ENCODE measurements around the gene IGSF21.

Gene IGSF21

DNA sequence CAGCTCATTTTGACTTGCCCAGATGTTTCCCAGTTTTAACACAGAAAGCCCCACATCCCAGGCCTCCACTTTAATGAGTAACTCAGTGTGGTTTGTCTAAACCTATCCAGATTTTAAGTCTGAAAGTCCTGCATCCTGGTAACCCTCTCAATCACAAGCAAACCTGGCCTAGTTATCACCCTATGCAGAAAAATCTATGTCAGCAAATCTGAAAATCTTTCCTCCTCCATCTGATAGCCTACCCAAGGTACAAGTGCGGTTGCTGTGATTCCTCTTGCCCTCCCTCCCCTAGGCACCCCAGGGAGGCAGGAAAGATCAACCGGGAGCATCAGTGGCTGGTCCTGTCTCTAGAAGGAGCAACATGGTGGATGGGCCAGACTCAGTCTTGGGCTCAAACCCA lies 163.7 kb downstream of the IGSF21 start:
- H3K4me1 ChIP-seq (ENCODE audit: low read length) = no peaks in the 10 kb centered on the region
- H3K27ac ChIP-seq (ENCODE audit: low read length) = no peak overlapping the region
- no peaks in the 10 kb centered on the region for H3K9me3 ChIP-seq (ENCODE audit: insufficient read depth, low read length)
- TF ChIP-seq EZH2phosphoT487 (IDR thresholded peaks at IDR 0.05; ENCODE audit: low read depth) = no peak
- TF ChIP-seq, protein P1, sequence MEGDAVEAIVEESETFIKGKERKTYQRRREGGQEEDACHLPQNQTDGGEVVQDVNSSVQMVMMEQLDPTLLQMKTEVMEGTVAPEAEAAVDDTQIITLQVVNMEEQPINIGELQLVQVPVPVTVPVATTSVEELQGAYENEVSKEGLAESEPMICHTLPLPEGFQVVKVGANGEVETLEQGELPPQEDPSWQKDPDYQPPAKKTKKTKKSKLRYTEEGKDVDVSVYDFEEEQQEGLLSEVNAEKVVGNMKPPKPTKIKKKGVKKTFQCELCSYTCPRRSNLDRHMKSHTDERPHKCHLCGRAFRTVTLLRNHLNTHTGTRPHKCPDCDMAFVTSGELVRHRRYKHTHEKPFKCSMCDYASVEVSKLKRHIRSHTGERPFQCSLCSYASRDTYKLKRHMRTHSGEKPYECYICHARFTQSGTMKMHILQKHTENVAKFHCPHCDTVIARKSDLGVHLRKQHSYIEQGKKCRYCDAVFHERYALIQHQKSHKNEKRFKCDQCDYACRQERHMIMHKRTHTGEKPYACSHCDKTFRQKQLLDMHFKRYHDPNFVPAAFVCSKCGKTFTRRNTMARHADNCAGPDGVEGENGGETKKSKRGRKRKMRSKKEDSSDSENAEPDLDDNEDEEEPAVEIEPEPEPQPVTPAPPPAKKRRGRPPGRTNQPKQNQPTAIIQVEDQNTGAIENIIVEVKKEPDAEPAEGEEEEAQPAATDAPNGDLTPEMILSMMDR (IDR thresholded peaks at IDR 0.05; ENCODE audit: low read depth, low read length) = no peak
- H3K9ac ChIP-seq (ENCODE audit: low read length) = no peak overlapping the region
- H3K27me3 ChIP-seq (ENCODE audit: low read depth, low read length) = no peaks in the 10 kb centered on the region
- no peaks in the 10 kb centered on the region for H3K36me3 ChIP-seq (replicated peaks; ENCODE audit: low read depth, low read length)
- no peak overlapping the region for H2AFZ ChIP-seq (ENCODE audit: low read depth, low read length)
- H4K20me1 ChIP-seq (ENCODE audit: insufficient read depth, low read length) = no peaks in the 10 kb centered on the region
- no peaks in the 10 kb centered on the region for H3K79me2 ChIP-seq (ENCODE audit: low read length)
- H3K4me2 ChIP-seq (ENCODE audit: low read length) = no peak overlapping the region
- H3K4me3 ChIP-seq (ENCODE audit: low read length) = no peak overlapping the region

DNA sequence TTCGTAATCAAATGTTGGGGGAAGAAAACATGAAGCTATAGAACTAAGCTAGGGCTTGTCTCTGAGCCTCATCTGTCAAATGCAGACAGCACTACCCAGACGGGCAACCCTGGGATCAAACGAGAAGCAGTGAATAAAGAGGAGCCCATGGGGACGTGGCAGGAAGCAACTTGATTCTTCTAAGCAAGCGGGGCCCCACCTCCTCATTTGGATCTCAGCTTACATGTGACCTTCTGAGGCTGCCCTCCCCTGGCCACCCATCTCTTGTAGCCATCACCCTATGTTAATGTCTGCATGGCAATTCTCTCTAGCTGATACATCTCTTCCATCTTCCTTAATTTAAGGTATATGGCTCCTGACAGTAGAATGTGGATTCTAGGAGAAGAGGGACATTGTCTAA lies 171.3 kb downstream of the IGSF21 start:
- no peak overlapping the region for H2AFZ ChIP-seq (ENCODE audit: low read depth, low read length)
- no peak overlapping the region for H3K27ac ChIP-seq (ENCODE audit: low read length)
- H3K27me3 ChIP-seq (ENCODE audit: low read depth, low read length) = peaks cover 4% of the 10 kb centered on the region; the same call in 1 of the 2 replicates
- H4K20me1 ChIP-seq (ENCODE audit: insufficient read depth, low read length) = no peaks in the 10 kb centered on the region
- peaks cover 5% of the 10 kb centered on the region for H3K4me1 ChIP-seq (ENCODE audit: low read length)
- H3K79me2 ChIP-seq (ENCODE audit: low read length) = no peaks in the 10 kb centered on the region
- no peak overlapping the region for H3K4me2 ChIP-seq (ENCODE audit: low read length)
- no peak overlapping the region for H3K4me3 ChIP-seq (ENCODE audit: low read length)
- no peaks in the 10 kb centered on the region for H3K9me3 ChIP-seq (ENCODE audit: insufficient read depth, low read length)
- no peak overlapping the region for H3K9ac ChIP-seq (ENCODE audit: low read length)
- TF ChIP-seq, protein P1 (IDR thresholded peaks at IDR 0.05; ENCODE audit: low read depth, low read length) = no peak
- TF ChIP-seq EZH2phosphoT487 (IDR thresholded peaks at IDR 0.05; ENCODE audit: low read depth) = no peak
- H3K36me3 ChIP-seq (replicated peaks; ENCODE audit: low read depth, low read length) = no peaks in the 10 kb centered on the region

DNA sequence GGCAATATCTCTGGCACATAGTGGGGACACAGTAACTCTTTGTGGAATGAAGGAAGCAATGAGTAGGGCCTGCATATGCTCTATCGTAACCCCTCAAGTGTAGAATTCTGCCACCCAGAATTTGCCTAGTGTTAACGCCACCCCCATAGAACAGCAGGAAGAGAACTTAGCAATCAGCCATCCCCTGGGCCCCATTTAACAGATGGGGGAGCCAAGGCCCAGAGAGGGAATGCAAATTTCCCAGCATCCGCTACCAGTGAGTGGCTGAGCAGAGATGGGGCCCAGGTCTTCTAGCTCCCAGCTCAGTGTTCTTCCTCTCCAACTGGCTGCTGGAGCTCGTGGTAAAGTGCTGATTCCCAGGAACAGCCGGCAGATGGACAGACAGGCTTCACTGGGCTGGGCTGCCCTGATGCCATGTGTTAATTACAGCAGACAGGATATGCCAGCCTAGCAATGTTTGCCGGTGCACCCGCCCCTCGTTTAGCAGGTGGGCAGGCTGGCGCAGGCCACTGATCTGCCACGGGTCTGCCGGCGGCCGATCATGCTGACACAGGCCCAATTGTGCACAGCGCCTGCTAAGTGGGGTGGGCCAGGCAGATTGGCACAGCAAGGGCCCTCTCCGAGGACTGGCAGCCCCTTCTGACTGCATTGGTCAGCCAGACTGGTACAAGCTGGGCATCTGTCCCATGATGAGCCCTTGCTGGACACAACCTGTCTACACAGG lies 171.9 kb downstream of the IGSF21 start:
- no peaks in the 10 kb centered on the region for H3K9me3 ChIP-seq (ENCODE audit: insufficient read depth, low read length)
- TF ChIP-seq, protein P1 (IDR thresholded peaks at IDR 0.05; ENCODE audit: low read depth, low read length) = no peak
- no peak for TF ChIP-seq EZH2phosphoT487 (IDR thresholded peaks at IDR 0.05; ENCODE audit: low read depth)
- H3K9ac ChIP-seq (ENCODE audit: low read length) = no peak overlapping the region
- H3K27me3 ChIP-seq (ENCODE audit: low read depth, low read length) = peaks cover 7% of the 10 kb centered on the region; the same call in 1 of the 2 replicates
- no peak overlapping the region for H3K27ac ChIP-seq (ENCODE audit: low read length)
- H2AFZ ChIP-seq (ENCODE audit: low read depth, low read length) = no peak overlapping the region
- H3K79me2 ChIP-seq (ENCODE audit: low read length) = no peaks in the 10 kb centered on the region
- no peak overlapping the region for H3K4me2 ChIP-seq (ENCODE audit: low read length)
- peaks cover 10% of the 10 kb centered on the region for H3K4me1 ChIP-seq (ENCODE audit: low read length)
- H3K36me3 ChIP-seq (replicated peaks; ENCODE audit: low read depth, low read length) = no peaks in the 10 kb centered on the region
- no peak overlapping the region for H3K4me3 ChIP-seq (ENCODE audit: low read length)
- no peaks in the 10 kb centered on the region for H4K20me1 ChIP-seq (ENCODE audit: insufficient read depth, low read length)

DNA sequence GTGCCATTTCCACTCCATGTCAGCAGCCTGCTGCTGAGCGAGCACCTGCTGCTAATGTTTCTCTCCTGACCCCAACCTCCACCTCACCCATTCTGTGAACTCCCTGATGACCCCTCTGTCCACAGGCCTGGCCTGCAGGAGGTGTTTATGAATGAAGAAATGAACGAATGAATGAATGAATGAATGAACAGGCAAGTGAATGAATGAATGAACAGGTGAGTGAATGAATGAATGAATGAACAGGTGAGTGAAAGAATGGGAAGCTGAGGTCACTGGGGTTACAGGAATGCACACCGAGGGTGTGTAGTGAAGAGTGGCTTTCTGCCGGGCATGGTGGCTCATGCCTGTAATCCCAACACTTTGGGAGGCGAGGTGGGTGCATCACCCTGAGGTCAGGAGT lies 173.4 kb downstream of the IGSF21 start:
- Histone ChIP-seq H3K27me3 (ENCODE audit: low read depth, low read length) (peaks cover 7% of the 10 kb centered on the region; the same call in 1 of the 2 replicates), H3K4me2 (ENCODE audit: low read length) (no peak overlapping the region), H3K9me3 (ENCODE audit: insufficient read depth, low read length) (no peaks in the 10 kb centered on the region), H3K9ac (ENCODE audit: low read length) (no peak overlapping the region), H3K4me3 (ENCODE audit: low read length) (no peak overlapping the region), H3K4me1 (ENCODE audit: low read length) (peaks cover 10% of the 10 kb centered on the region), H3K27ac (ENCODE audit: low read length) (no peak overlapping the region), H2AFZ (ENCODE audit: low read depth, low read length) (no peak overlapping the region), H3K79me2 (ENCODE audit: low read length) (no peaks in the 10 kb centered on the region), H4K20me1 (ENCODE audit: insufficient read depth, low read length) (no peaks in the 10 kb centered on the region), H3K36me3 (replicated peaks; ENCODE audit: low read depth, low read length) (no peaks in the 10 kb centered on the region)
- TF ChIP-seq, protein P1 (IDR thresholded peaks at IDR 0.05; ENCODE audit: low read depth, low read length) = no peak
- no peak for TF ChIP-seq EZH2phosphoT487 (IDR thresholded peaks at IDR 0.05; ENCODE audit: low read depth)

Data from OCI-LY3 (cell line).